Measurements from ENCODE around the gene RPTOR. TPM values are rescaled to one million over a fixed set of nuclear protein-coding genes. Genes with fewer than 3 reads are reported as not detected.

RPTOR gene
- total RNA-seq, 1 donor from 2014 or later: 65.9 TPM

- peaks cover 45% of the 10 kb centered on the region for H3K4me1 Mint-ChIP-seq
- no peaks in the 10 kb centered on the region for H3K27me3 Mint-ChIP-seq
- intact Hi-C loops (cut with micrococcal nuclease): no loop called here
- no peak overlapping the region for H3K27ac Mint-ChIP-seq
- CTCF ChIA-PET: no interaction called here
- no peak for TF ChIP-seq CTCF (IDR thresholded peaks at IDR 0.05)
- DNase-seq (no peak), ATAC-seq (ENCODE audit: low read depth) (no peak)
- POLR2A ChIA-PET: no interaction called here
- H3K36me3 Mint-ChIP-seq (ENCODE audit: low read depth): peaks cover 8% of the 10 kb centered on the region
- peak overlapping the region; percentile 49 for H3K4me3 Mint-ChIP-seq
- H3K9me3 Mint-ChIP-seq: no peaks in the 10 kb centered on the region
These were observed 182.1 kb downstream of the RPTOR start for GRCh38 chr17:80726558-80727408.

DNA sequence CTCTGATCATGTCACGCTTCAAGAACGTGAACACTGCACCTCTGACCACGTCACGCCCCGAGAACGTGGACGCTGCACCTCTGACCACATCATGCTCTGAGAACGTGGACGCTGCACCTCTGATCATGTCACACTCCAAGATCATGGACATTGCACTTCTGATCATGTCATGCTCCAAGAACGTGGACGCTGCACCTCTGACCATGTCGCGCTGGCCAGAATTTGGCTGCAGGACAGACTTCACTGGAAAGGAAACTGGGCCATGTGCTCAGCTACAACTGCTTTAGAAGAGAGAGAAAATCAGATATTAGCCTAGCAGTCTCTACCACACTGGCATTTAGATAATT is 182.7 kb downstream of the RPTOR start:
- Mint-ChIP-seq H3K4me1 (peaks cover 45% of the 10 kb centered on the region), H3K4me3 (peak overlapping the region; percentile 49)
- POLR2A ChIA-PET: interaction anchor here (0.7 kb wide), 1 partner anchor 78 kb away, joined by 3 read pairs; no protein-coding TSS in a partner anchor

DNA sequence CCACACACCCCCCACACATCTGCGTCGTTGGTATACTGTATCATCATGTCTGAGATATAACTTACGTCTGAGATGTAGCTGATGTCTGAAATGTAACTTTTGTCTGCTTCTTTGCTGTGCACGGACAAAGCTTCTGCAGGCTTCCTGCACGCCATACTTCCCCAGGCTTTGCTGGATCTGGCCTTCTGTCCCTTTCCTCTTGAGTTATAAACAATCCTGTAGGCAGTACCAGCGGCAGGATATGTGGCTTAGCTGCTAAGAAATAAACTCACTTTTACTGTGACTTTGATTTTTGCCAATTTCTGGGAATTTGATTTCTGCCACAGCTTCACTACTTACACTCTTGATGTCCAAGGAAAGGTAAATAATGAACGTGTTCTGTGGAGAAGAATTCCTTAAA is 184.4 kb downstream of the RPTOR start:
- Mint-ChIP-seq H3K4me1 (peaks cover 43% of the 10 kb centered on the region), H3K27ac (no peak overlapping the region), H3K9me3 (no peaks in the 10 kb centered on the region), H3K36me3 (ENCODE audit: low read depth) (peaks cover 8% of the 10 kb centered on the region), H3K4me3 (no peak overlapping the region), H3K27me3 (no peaks in the 10 kb centered on the region)
- ChIA-PET CTCF (no interaction called here), POLR2A (no interaction called here)
- no peak for ATAC-seq (ENCODE audit: low read depth)
- intact Hi-C loops (cut with micrococcal nuclease): no loop called here
- TF ChIP-seq CTCF (IDR thresholded peaks at IDR 0.05): no peak
- DNase-seq: no peak

More for the DNA sequence above, 182.7 kb downstream of the RPTOR start:
- CTCF ChIA-PET: no interaction called here
- ATAC-seq (ENCODE audit: low read depth) (no peak), DNase-seq (no peak)
- peaks cover 8% of the 10 kb centered on the region for H3K36me3 Mint-ChIP-seq (ENCODE audit: low read depth)
- H3K27me3 Mint-ChIP-seq: no peaks in the 10 kb centered on the region
- H3K27ac Mint-ChIP-seq: no peak overlapping the region
- intact Hi-C loops (cut with micrococcal nuclease): no loop called here
- no peaks in the 10 kb centered on the region for H3K9me3 Mint-ChIP-seq
- TF ChIP-seq CTCF (IDR thresholded peaks at IDR 0.05): no peak

DNA sequence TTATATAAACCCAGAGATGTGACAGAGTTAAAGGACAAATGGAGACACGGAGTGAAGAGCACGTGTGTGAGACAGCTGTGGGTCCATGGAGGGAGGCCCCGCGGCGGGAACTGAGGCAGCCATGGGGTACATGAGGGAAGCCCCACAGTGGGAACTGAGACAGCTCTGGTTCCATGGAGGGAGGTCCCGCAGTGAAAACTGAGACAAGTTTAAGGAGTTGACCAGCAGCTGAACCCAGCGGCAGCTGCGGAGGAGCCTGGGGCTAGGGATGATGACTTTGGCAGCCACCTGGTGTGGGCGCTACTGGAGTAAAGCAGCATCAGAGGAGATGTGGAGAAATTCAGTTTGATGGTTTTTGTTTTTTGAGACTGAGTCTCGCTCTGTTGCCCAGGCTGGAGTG is 185.1 kb downstream of the RPTOR start:
- Mint-ChIP-seq H3K36me3 (ENCODE audit: low read depth) (peaks cover 10% of the 10 kb centered on the region), H3K27me3 (no peaks in the 10 kb centered on the region), H3K4me3 (no peak overlapping the region), H3K4me1 (peaks cover 43% of the 10 kb centered on the region), H3K27ac (no peak overlapping the region), H3K9me3 (no peaks in the 10 kb centered on the region)
- POLR2A ChIA-PET: no interaction called here
- ATAC-seq (ENCODE audit: low read depth) (no peak), DNase-seq (no peak)
- CTCF ChIA-PET: no interaction called here
- intact Hi-C loops (cut with micrococcal nuclease): loop anchor here (10.0 kb wide), 2 partner anchors 55 to 65 kb away; no protein-coding TSS in a partner anchor
- TF ChIP-seq CTCF (IDR thresholded peaks at IDR 0.05): no peak

- Mint-ChIP-seq H3K27me3 (no peaks in the 10 kb centered on the region), H3K9me3 (no peaks in the 10 kb centered on the region), H3K4me3 (no peak overlapping the region), H3K4me1 (peaks cover 34% of the 10 kb centered on the region), H3K36me3 (ENCODE audit: low read depth) (peaks cover 10% of the 10 kb centered on the region), H3K27ac (no peak overlapping the region)
- intact Hi-C loops (cut with micrococcal nuclease): loop anchor here (10.0 kb wide), 2 partner anchors 54 to 66 kb away; no protein-coding TSS in a partner anchor
- no peak for TF ChIP-seq CTCF (IDR thresholded peaks at IDR 0.05)
- ATAC-seq (ENCODE audit: low read depth) (no peak), DNase-seq (no peak)
- POLR2A ChIA-PET: no interaction called here
- CTCF ChIA-PET: no interaction called here
These were observed 186.1 kb downstream of the RPTOR start for GRCh38 chr17:80730739-80731138.
